NCI-H524 treated with DMSO at 0.1 percent for 48 hours (cell line): ENCODE measurements around the gene GGTLC3.
"Not testable (repeated sequence)": the region's sequence is repeated elsewhere in the genome, so short reads cannot be mapped to it uniquely, and the experiment has no call there.

Experiments
- DNase-seq: peaks from one replicate; lab custom pipeline; 2025; lab: John Stamatoyannopoulos, UW

GGTLC3 gene

GRCh38 chr22:18518061-18518460 lies at the start of gene GGTLC3:
GGTLC3 (minus strand) TSS chr22:18518161; CDS start chr22:18517897, 264 bp downstream.
- DNase-seq: not testable (repeated sequence)

GRCh38 chr22:18560099-18560974 lies 42.4 kb upstream of the GGTLC3 start:
- not testable (repeated sequence) for DNase-seq

GRCh38 chr22:18558939-18559338 lies 41.0 kb upstream of the GGTLC3 start:
- not testable (repeated sequence) for DNase-seq

- not testable (repeated sequence) for DNase-seq
Observed at GRCh38 chr22:18558516-18558915, 40.6 kb upstream of the GGTLC3 start.

- DNase-seq: not testable (repeated sequence)
Observed at GRCh38 chr22:18554280-18555256, 36.6 kb upstream of the GGTLC3 start.

GRCh38 chr22:18552839-18553597 lies 35.1 kb upstream of the GGTLC3 start:
- not testable (repeated sequence) for DNase-seq

- DNase-seq: not testable (repeated sequence)
Observed at GRCh38 chr22:18551046-18551445, 33.1 kb upstream of the GGTLC3 start.

GRCh38 chr22:18549458-18550179 lies 31.7 kb upstream of the GGTLC3 start:
- not testable (repeated sequence) for DNase-seq

GRCh38 chr22:18544615-18545014 lies 26.7 kb upstream of the GGTLC3 start:
- DNase-seq: not testable (repeated sequence)

GRCh38 chr22:18543400-18543799 lies 25.4 kb upstream of the GGTLC3 start:
- DNase-seq: not testable (repeated sequence)

GRCh38 chr22:18539994-18540393 lies 22.0 kb upstream of the GGTLC3 start:
- not testable (repeated sequence) for DNase-seq

GRCh38 chr22:18534315-18534714 lies 16.4 kb upstream of the GGTLC3 start:
- DNase-seq: not testable (repeated sequence)

- DNase-seq: not testable (repeated sequence)
Observed at GRCh38 chr22:18533633-18534032, 15.7 kb upstream of the GGTLC3 start.

- not testable (repeated sequence) for DNase-seq
Observed at GRCh38 chr22:18529416-18530145, 11.6 kb upstream of the GGTLC3 start.

- DNase-seq: not testable (repeated sequence)
Observed at GRCh38 chr22:18528597-18529415, 10.8 kb upstream of the GGTLC3 start.

- not testable (repeated sequence) for DNase-seq
Observed at GRCh38 chr22:18527752-18528596, 10.0 kb upstream of the GGTLC3 start, which contains the start of gene TMEM191B. TMEM191B (plus strand) TSS chr22:18527802; CDS start chr22:18527981, 179 bp downstream.

GRCh38 chr22:18523328-18523727 lies 5.4 kb upstream of the GGTLC3 start:
- not testable (repeated sequence) for DNase-seq

- not testable (repeated sequence) for DNase-seq
Observed at GRCh38 chr22:18522762-18523161, 4.8 kb upstream of the GGTLC3 start.
